Measurements from ENCODE around the gene MSL3B.

MSL3B gene

GRCh38 chr2:233907627-233908026 lies 39.4 kb upstream of the MSL3B start:
- Histone ChIP-seq H3K9me2 (ENCODE audit: insufficient read depth, low read length) (no peaks in the 10 kb centered on the region), H3K9ac (ENCODE audit: low read length) (no peak overlapping the region), H3K4me2 (ENCODE audit: low read length) (no peak overlapping the region), H3K9me3 (ENCODE audit: low read length) (no peaks in the 10 kb centered on the region), H3K79me2 (replicated peaks; ENCODE audit: insufficient read depth, low read length) (no peaks in the 10 kb centered on the region), H2AFZ (ENCODE audit: low read depth, low read length) (no peak overlapping the region), H4K20me1 (ENCODE audit: insufficient read depth) (no peaks in the 10 kb centered on the region), H3K27ac (ENCODE audit: low read length) (no peak overlapping the region), H3K36me3 (ENCODE audit: insufficient read depth, low read length) (no peaks in the 10 kb centered on the region), H3K27me3 (ENCODE audit: insufficient read depth, low read depth, low read length) (no peaks in the 10 kb centered on the region), H3K4me3 (ENCODE audit: low read length) (no peak overlapping the region), H3F3A (ENCODE audit: insufficient read depth, low read length, poor library complexity, severe bottlenecking) (no peaks in the 10 kb centered on the region)
- TF ChIP-seq, protein P1, sequence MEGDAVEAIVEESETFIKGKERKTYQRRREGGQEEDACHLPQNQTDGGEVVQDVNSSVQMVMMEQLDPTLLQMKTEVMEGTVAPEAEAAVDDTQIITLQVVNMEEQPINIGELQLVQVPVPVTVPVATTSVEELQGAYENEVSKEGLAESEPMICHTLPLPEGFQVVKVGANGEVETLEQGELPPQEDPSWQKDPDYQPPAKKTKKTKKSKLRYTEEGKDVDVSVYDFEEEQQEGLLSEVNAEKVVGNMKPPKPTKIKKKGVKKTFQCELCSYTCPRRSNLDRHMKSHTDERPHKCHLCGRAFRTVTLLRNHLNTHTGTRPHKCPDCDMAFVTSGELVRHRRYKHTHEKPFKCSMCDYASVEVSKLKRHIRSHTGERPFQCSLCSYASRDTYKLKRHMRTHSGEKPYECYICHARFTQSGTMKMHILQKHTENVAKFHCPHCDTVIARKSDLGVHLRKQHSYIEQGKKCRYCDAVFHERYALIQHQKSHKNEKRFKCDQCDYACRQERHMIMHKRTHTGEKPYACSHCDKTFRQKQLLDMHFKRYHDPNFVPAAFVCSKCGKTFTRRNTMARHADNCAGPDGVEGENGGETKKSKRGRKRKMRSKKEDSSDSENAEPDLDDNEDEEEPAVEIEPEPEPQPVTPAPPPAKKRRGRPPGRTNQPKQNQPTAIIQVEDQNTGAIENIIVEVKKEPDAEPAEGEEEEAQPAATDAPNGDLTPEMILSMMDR (IDR thresholded peaks at IDR 0.05; ENCODE audit: poor library complexity, severe bottlenecking): no peak
- no peak for TF ChIP-seq EZH2 (IDR thresholded peaks at IDR 0.05; ENCODE audit: borderline replicate concordance, insufficient read depth, low read length, poor library complexity, severe bottlenecking)
- no peak for TF ChIP-seq RAD21 (conservative IDR thresholded peaks at IDR 0.05)
- TF ChIP-seq MXI1 (conservative IDR thresholded peaks at IDR 0.05; ENCODE audit: poor library complexity, severe bottlenecking): no peak
- no peak for TF ChIP-seq TAF1 (IDR thresholded peaks at IDR 0.05; ENCODE audit: low read depth)
- TF ChIP-seq EP300 (conservative IDR thresholded peaks at IDR 0.05; ENCODE audit: poor library complexity, severe bottlenecking): no peak
- TF ChIP-seq POLR2AphosphoS5 (IDR thresholded peaks at IDR 0.05): no peak
- TF ChIP-seq, protein P2, sequence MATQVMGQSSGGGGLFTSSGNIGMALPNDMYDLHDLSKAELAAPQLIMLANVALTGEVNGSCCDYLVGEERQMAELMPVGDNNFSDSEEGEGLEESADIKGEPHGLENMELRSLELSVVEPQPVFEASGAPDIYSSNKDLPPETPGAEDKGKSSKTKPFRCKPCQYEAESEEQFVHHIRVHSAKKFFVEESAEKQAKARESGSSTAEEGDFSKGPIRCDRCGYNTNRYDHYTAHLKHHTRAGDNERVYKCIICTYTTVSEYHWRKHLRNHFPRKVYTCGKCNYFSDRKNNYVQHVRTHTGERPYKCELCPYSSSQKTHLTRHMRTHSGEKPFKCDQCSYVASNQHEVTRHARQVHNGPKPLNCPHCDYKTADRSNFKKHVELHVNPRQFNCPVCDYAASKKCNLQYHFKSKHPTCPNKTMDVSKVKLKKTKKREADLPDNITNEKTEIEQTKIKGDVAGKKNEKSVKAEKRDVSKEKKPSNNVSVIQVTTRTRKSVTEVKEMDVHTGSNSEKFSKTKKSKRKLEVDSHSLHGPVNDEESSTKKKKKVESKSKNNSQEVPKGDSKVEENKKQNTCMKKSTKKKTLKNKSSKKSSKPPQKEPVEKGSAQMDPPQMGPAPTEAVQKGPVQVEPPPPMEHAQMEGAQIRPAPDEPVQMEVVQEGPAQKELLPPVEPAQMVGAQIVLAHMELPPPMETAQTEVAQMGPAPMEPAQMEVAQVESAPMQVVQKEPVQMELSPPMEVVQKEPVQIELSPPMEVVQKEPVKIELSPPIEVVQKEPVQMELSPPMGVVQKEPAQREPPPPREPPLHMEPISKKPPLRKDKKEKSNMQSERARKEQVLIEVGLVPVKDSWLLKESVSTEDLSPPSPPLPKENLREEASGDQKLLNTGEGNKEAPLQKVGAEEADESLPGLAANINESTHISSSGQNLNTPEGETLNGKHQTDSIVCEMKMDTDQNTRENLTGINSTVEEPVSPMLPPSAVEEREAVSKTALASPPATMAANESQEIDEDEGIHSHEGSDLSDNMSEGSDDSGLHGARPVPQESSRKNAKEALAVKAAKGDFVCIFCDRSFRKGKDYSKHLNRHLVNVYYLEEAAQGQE (IDR thresholded peaks at IDR 0.05; ENCODE audit: borderline replicate concordance): no peak
- no peak for TF ChIP-seq SMC3 (conservative IDR thresholded peaks at IDR 0.05; ENCODE audit: poor library complexity)

- H3K4me3 ChIP-seq (ENCODE audit: low read length): no peak overlapping the region
- no peaks in the 10 kb centered on the region for H3K27me3 ChIP-seq (ENCODE audit: insufficient read depth, low read depth, low read length)
- no peaks in the 10 kb centered on the region for H3K79me2 ChIP-seq (replicated peaks; ENCODE audit: insufficient read depth, low read length)
- H3K36me3 ChIP-seq (ENCODE audit: insufficient read depth, low read length): no peaks in the 10 kb centered on the region
- TF ChIP-seq EP300 (conservative IDR thresholded peaks at IDR 0.05; ENCODE audit: poor library complexity, severe bottlenecking) (no peak), TAF1 (IDR thresholded peaks at IDR 0.05; ENCODE audit: low read depth) (no peak)
- H3K27ac ChIP-seq (ENCODE audit: low read length): no peak overlapping the region
- no peaks in the 10 kb centered on the region for H3K9me2 ChIP-seq (ENCODE audit: insufficient read depth, low read length)
- no peaks in the 10 kb centered on the region for H3F3A ChIP-seq (ENCODE audit: insufficient read depth, low read length, poor library complexity, severe bottlenecking)
- no peak overlapping the region for H3K9ac ChIP-seq (ENCODE audit: low read length)
- no peaks in the 10 kb centered on the region for H3K9me3 ChIP-seq (ENCODE audit: low read length)
- no peak overlapping the region for H2AFZ ChIP-seq (ENCODE audit: low read depth, low read length)
- H4K20me1 ChIP-seq (ENCODE audit: insufficient read depth): no peaks in the 10 kb centered on the region
- no peak overlapping the region for H3K4me2 ChIP-seq (ENCODE audit: low read length)
Measured at GRCh38 chr2:233905945-233906344, 37.8 kb upstream of the MSL3B start.

GRCh38 chr2:233901884-233902283 lies 33.7 kb upstream of the MSL3B start:
- no peaks in the 10 kb centered on the region for H3K9me2 ChIP-seq (ENCODE audit: insufficient read depth, low read length)
- no peaks in the 10 kb centered on the region for H3F3A ChIP-seq (ENCODE audit: insufficient read depth, low read length, poor library complexity, severe bottlenecking)
- no peaks in the 10 kb centered on the region for H3K9me3 ChIP-seq (ENCODE audit: low read length)
- H3K27ac ChIP-seq (ENCODE audit: low read length): no peak overlapping the region
- H3K36me3 ChIP-seq (ENCODE audit: insufficient read depth, low read length): no peaks in the 10 kb centered on the region
- H3K4me3 ChIP-seq (ENCODE audit: low read length): no peak overlapping the region
- H4K20me1 ChIP-seq (ENCODE audit: insufficient read depth): no peaks in the 10 kb centered on the region
- no peak overlapping the region for H3K4me2 ChIP-seq (ENCODE audit: low read length)
- no peak overlapping the region for H2AFZ ChIP-seq (ENCODE audit: low read depth, low read length)
- H3K9ac ChIP-seq (ENCODE audit: low read length): no peak overlapping the region
- H3K27me3 ChIP-seq (ENCODE audit: insufficient read depth, low read depth, low read length): no peaks in the 10 kb centered on the region
- H3K79me2 ChIP-seq (replicated peaks; ENCODE audit: insufficient read depth, low read length): no peaks in the 10 kb centered on the region
- TF ChIP-seq EZH2 (IDR thresholded peaks at IDR 0.05; ENCODE audit: borderline replicate concordance, insufficient read depth, low read length, poor library complexity, severe bottlenecking) (no peak), SMC3 (conservative IDR thresholded peaks at IDR 0.05; ENCODE audit: poor library complexity) (no peak)
